VCaP (cell line): ENCODE results near the gene SRP72.

Experiments
- H3K27ac ChIP-seq: fragments of 450-650 bp; 2 replicates; pipeline ENCODE4 v1.5.1; 2017
- TF ChIP-seq, protein P1 (sequence below): fragments of 450-650 bp; conservative IDR thresholded peaks from 2 replicates; pipeline ENCODE4 v1.5.1; 2017; ENCODE audit warnings: mild to moderate bottlenecking, moderate library complexity

Gene SRP72

DNA sequence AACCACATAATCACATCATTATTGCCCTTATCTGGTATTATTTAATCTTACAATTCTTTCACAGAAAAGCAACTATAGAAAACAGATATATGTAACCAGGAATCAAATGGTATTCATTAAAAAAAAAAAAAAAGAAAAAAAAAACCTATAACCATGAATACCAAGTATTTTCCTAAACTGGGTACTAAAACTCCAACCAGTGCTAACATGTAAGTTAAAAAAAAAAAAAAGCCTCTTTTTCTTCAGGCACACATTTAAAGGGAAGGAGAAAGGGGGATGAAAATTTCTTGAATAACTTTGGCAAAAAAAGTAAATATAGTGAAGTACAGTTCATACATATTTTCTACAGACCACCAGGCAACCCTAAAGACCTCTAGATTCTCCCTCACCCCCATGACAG is 34.1 kb upstream of the SRP72 start:
- peak overlapping the region; percentile 87 for H3K27ac ChIP-seq
- TF ChIP-seq, protein P1, sequence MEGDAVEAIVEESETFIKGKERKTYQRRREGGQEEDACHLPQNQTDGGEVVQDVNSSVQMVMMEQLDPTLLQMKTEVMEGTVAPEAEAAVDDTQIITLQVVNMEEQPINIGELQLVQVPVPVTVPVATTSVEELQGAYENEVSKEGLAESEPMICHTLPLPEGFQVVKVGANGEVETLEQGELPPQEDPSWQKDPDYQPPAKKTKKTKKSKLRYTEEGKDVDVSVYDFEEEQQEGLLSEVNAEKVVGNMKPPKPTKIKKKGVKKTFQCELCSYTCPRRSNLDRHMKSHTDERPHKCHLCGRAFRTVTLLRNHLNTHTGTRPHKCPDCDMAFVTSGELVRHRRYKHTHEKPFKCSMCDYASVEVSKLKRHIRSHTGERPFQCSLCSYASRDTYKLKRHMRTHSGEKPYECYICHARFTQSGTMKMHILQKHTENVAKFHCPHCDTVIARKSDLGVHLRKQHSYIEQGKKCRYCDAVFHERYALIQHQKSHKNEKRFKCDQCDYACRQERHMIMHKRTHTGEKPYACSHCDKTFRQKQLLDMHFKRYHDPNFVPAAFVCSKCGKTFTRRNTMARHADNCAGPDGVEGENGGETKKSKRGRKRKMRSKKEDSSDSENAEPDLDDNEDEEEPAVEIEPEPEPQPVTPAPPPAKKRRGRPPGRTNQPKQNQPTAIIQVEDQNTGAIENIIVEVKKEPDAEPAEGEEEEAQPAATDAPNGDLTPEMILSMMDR: no peak

DNA sequence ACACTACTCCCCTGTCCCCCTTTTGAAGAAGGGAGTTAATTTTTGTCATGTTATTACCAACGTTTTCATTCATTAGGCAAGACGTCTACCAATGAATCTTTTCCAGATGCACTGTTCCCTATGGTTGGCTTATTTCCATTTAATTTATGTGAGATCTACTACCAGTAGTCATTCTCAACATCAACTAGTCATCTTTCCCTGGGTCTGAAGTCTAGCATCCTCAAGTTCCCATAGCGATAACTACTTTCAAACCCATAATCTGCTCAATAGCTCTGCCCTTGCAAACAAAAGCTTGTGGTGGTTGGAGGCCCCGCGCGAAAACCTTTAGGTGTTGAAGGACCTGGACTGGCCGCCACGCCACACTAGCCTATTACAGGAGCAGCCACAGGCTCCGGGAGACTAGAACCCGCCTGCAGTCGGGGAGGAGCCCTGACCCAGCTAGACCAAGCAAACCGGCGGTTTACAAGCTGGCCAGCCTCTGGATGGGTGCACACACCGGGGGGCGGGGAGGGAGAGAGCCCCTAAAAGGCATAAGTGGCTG is 32.7 kb upstream of the SRP72 start:
- TF ChIP-seq, protein P1: no peak
- H3K27ac ChIP-seq: peak overlapping the region; percentile 87

DNA sequence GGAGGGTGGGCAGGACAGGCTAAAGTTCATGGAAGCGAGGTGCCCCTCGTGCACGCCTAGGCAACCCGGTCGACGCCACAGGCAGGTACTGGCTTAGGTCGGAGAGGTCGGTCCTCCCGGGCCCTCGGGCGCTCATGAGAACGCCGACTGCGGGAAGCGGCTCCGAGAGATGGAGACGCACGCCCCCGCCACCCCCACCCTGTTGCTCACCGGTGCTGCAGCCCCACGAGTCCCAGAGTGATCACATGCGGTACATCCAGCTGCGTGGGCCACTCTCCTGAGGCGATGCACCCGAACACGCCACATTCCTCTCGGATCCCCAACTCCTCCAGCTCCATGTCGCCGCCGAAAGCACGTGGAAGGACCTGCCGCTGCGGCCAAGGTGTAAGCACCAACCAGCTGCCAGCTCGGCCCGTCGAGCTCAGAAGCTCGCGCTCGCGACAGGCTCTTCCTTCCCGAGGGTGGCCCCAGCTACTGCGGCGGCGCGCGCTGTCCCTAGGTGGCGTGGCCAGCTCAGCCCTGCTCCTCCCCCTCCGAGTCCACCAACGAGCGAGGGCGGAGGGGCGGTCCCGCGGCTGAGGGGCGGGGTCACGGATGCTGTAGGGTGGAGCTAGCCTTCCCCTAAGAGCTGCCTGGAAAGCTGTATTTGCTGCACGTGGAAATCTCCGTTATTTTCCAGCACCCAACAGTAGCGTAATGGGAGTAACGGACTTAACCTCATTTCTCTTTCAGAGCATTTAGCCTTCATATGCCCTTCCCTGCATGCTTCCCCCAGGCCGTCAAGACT is 32.1 kb upstream of the SRP72 start, which contains the start of gene PPAT:
Gene PPAT (minus strand): TSS at position 476 of the 787 bp plus-strand sequence. CDS start 138 bp downstream, at position 338.
- TF ChIP-seq, protein P1: no peak
- H3K27ac ChIP-seq: peak within 1 kb of the TSS; percentile 87

DNA sequence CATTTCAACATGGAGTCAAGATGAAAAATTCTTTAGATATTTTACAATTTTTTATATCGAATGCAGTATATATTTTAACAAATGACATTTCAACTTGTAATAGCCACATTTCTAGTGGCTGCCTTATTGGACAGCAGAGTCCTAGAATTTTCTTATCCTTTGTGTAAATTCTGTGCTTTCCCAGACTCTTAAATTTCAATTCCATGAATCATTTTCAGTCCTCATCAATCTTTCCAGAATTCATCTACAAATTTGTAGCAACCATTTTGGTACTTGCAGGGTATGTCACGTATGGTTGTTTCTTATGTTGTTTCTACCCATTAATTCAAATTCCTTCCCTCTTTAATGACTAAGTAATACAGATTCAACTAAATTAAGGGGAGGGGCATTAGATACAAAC is 28.7 kb upstream of the SRP72 start:
- TF ChIP-seq, protein P1: no peak
- no peak overlapping the region for H3K27ac ChIP-seq

DNA sequence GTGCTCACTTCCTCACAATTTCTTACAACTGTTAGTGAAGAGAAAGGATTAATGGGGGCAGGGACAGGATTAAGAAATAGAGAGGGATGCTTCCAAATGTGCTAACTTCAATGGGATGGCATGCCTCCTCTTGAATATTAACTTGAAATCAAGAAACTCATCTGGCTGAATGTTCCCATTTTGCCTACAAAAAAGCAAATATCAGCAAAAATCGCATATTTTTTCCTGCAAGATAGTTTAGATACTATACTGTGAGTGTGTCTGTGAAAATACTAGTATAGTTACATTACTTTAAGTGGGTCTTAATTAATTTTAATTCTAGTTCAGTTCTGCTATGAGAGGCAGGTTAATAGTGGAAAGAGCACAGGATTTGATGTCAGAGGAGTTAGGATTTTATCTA is 26.4 kb upstream of the SRP72 start:
- TF ChIP-seq, protein P1: no peak
- H3K27ac ChIP-seq: no peak overlapping the region

DNA sequence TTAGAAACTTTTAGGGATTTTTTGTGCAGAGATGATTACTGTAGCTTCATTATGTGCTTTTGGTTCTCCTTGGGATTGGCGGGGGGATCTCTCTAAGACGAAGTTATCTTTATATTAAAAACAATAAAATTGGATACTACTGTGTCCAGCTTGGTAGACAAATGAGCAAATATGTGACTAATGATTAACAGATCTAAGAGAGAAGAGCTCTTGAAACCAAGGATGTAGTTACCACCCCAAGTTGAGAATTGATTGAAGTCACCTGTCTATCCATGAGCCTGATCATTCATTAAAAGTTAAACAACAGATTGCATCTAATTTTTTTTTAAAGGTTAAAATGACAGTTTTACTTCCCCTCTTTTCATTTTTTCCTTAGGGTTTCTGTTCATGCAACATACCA is 22.7 kb upstream of the SRP72 start:
- TF ChIP-seq, protein P1: no peak
- no peak overlapping the region for H3K27ac ChIP-seq

DNA sequence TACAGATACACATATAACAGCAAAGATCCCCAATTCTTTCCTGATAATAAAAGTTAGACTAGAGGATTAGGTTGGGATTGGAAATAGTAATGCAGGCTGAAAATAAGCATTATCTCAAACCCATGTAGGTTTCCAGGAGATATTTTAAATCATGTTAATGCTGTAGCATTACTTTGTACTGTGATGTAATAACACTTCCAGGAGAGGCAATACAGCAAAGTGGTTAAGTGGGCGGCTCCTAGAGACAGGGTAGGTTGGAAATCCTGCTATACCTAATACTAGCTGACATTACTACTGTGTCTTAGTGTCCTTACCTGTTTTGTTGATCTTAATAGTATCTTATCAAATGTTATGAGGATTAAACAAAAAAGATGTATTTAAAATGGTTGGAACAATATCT is 21.7 kb upstream of the SRP72 start:
- H3K27ac ChIP-seq: no peak overlapping the region
- TF ChIP-seq, protein P1: no peak
